KMS-11 (cell line): ENCODE data around the gene ZNRF4.
"Not testable (repeated sequence)": the region's sequence is repeated elsewhere in the genome, so short reads cannot be mapped to it uniquely, and the experiment has no call there.

Source experiments
- H2AFZ ChIP-seq: fragments of 200-600 bp; sonication (generic); 2 replicates; pipeline ENCODE4 v1.6.1; 2016; ENCODE audit warnings: antibody characterized with exemption, mixed run types, low read depth
- H3K27ac ChIP-seq: fragments of 200-600 bp; sonication (generic); 2 replicates; pipeline ENCODE4 v1.6.1; 2016; ENCODE audit warnings: mild to moderate bottlenecking, mixed run types
- H3K27me3 ChIP-seq: fragments of 200-600 bp; sonication (generic); 2 replicates; pipeline ENCODE4 v1.6.1; 2017; ENCODE audit warnings: mild to moderate bottlenecking, low read depth, mixed run types, moderate library complexity; ENCODE audit not compliant: insufficient read depth
- H3K36me3 ChIP-seq: fragments of 200-600 bp; sonication (generic); 2 replicates; pipeline ENCODE4 v1.6.1; 2017; ENCODE audit warnings: mild to moderate bottlenecking, mixed run types; ENCODE audit not compliant: insufficient read depth
- H3K4me1 ChIP-seq: fragments of 200-600 bp; sonication (generic); 2 replicates; pipeline ENCODE4 v1.6.1; 2016; ENCODE audit warnings: mild to moderate bottlenecking, low read depth, mixed run types; ENCODE audit not compliant: poor library complexity, severe bottlenecking
- H3K4me2 ChIP-seq: fragments of 200-600 bp; sonication (generic); 2 replicates; pipeline ENCODE4 v1.7.0; 2016; ENCODE audit warnings: mild to moderate bottlenecking, mixed run types
- H3K4me3 ChIP-seq: fragments of 200-600 bp; sonication (generic); IDR thresholded peaks from 2 replicates; pipeline ENCODE4 v1.6.1; 2017; ENCODE audit warnings: low read depth, low read length, mixed read lengths; ENCODE audit not compliant: insufficient read depth
- H3K79me2 ChIP-seq: fragments of 200-600 bp; sonication (generic); 2 replicates; pipeline ENCODE4 v1.6.1; 2016; ENCODE audit warnings: low read depth, mixed run types; ENCODE audit not compliant: insufficient read depth
- H3K9ac ChIP-seq: fragments of 200-600 bp; sonication (generic); 2 replicates; pipeline ENCODE4 v1.6.1; 2016; ENCODE audit warnings: mild to moderate bottlenecking, mixed run types
- H4K20me1 ChIP-seq: fragments of 200-600 bp; sonication (generic); 2 replicates; pipeline ENCODE4 v1.6.1; 2016; ENCODE audit warnings: mild to moderate bottlenecking, mixed run types; ENCODE audit not compliant: insufficient read depth
- TF ChIP-seq, protein P1 (sequence below): fragments of 200-600 bp; sonication (generic); conservative IDR thresholded peaks from 2 replicates; pipeline ENCODE4 v1.6.1; 2017; ENCODE audit warnings: low read depth, mild to moderate bottlenecking, antibody characterized with exemption, low read length, moderate library complexity, mixed read lengths

The ZNRF4 gene, protein sequence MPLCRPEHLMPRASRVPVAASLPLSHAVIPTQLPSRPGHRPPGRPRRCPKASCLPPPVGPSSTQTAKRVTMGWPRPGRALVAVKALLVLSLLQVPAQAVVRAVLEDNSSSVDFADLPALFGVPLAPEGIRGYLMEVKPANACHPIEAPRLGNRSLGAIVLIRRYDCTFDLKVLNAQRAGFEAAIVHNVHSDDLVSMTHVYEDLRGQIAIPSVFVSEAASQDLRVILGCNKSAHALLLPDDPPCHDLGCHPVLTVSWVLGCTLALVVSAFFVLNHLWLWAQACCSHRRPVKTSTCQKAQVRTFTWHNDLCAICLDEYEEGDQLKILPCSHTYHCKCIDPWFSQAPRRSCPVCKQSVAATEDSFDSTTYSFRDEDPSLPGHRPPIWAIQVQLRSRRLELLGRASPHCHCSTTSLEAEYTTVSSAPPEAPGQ

DNA sequence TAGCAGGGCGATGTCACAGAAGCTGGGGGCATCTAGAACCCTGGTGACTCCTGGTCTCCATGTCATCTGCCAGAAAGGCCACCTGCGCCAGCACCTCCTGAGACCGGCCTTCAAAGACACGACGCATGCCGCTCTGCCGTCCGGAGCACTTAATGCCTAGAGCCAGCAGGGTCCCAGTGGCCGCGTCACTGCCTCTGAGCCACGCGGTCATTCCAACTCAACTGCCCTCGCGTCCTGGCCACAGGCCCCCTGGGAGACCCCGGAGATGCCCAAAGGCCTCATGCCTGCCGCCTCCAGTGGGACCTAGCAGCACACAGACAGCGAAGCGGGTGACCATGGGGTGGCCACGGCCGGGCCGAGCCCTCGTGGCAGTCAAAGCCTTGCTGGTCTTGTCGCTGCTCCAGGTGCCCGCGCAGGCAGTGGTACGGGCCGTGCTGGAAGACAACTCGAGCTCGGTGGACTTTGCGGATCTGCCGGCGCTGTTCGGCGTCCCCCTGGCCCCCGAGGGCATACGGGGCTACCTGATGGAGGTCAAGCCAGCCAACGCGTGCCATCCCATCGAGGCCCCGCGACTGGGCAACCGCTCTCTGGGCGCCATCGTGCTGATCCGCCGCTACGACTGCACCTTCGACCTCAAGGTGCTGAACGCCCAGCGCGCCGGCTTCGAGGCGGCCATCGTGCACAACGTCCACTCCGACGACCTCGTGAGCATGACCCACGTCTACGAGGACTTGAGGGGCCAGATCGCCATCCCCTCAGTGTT lies at the start of gene ZNRF4:
Gene ZNRF4 (plus strand): TSS at position 51 of the 763 bp plus-strand sequence. CDS start 75 bp downstream, at position 126.
- Histone ChIP-seq H3K27ac (no peak within 1 kb of the TSS), H2AFZ (no peak within 1 kb of the TSS), H3K4me2 (no peak within 1 kb of the TSS), H3K4me1 (no peaks in the 10 kb centered on the region), H3K79me2 (no peaks in the 10 kb centered on the region), H3K27me3 (peaks cover 26% of the 10 kb centered on the region), H3K36me3 (no peaks in the 10 kb centered on the region), H4K20me1 (no peaks in the 10 kb centered on the region), H3K4me3 (no peak within 1 kb of the TSS), H3K9ac (no peak within 1 kb of the TSS)
- TF ChIP-seq, protein P1, sequence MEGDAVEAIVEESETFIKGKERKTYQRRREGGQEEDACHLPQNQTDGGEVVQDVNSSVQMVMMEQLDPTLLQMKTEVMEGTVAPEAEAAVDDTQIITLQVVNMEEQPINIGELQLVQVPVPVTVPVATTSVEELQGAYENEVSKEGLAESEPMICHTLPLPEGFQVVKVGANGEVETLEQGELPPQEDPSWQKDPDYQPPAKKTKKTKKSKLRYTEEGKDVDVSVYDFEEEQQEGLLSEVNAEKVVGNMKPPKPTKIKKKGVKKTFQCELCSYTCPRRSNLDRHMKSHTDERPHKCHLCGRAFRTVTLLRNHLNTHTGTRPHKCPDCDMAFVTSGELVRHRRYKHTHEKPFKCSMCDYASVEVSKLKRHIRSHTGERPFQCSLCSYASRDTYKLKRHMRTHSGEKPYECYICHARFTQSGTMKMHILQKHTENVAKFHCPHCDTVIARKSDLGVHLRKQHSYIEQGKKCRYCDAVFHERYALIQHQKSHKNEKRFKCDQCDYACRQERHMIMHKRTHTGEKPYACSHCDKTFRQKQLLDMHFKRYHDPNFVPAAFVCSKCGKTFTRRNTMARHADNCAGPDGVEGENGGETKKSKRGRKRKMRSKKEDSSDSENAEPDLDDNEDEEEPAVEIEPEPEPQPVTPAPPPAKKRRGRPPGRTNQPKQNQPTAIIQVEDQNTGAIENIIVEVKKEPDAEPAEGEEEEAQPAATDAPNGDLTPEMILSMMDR: no peak

DNA sequence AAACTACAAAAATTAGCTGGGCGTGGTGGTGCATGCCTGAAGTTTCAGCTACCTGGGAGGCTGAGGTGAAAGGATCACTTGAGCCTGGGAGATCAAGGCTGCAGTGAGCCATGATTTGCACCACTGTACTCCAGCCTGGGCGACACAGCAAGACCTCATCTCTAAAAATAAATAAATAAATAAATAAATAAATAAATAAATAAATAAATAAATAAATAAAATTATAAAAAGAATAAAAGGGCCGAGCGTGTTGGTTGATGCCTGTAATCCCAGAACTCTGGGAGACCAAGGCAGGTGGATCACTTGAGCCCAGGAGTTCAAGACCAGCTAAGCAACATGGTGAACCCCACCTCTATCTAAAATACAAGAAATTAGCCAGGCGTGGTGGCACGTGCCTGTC lies 49.0 kb upstream of the ZNRF4 start:
- H3K9ac ChIP-seq, H3K4me3 ChIP-seq, H4K20me1 ChIP-seq, H3K36me3 ChIP-seq, H3K27ac ChIP-seq, H3K4me2 ChIP-seq, H3K4me1 ChIP-seq, H3K79me2 ChIP-seq, H2AFZ ChIP-seq: not testable (repeated sequence)
- peaks cover 41% of the 10 kb centered on the region for H3K27me3 ChIP-seq

DNA sequence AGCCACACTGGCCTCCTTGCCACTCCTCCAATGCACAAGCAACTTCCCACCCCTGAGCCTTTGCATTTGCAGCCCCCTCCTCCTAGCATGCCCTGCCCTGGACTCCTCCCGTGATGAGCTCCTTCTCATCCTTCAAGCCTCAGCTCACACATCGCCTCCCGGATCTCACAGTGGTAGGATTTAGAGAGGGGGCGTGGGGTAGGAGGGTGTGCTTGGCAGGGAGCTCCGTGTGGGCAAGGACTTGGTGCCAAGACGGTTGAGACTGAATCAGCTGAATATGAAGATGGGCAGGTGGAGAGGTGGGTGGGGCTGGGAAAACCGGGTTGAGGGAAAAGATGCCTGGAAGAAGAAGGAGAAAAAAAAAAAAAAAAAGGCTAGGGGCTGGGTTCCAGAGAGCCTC lies 48.4 kb upstream of the ZNRF4 start:
- Histone ChIP-seq H3K9ac (no peak overlapping the region), H2AFZ (no peak overlapping the region), H4K20me1 (no peaks in the 10 kb centered on the region), H3K4me2 (no peak overlapping the region), H3K4me3 (no peak overlapping the region), H3K4me1 (no peaks in the 10 kb centered on the region), H3K79me2 (no peaks in the 10 kb centered on the region), H3K27ac (no peak overlapping the region), H3K27me3 (peaks cover 46% of the 10 kb centered on the region), H3K36me3 (no peaks in the 10 kb centered on the region)
- TF ChIP-seq, protein P1: no peak

DNA sequence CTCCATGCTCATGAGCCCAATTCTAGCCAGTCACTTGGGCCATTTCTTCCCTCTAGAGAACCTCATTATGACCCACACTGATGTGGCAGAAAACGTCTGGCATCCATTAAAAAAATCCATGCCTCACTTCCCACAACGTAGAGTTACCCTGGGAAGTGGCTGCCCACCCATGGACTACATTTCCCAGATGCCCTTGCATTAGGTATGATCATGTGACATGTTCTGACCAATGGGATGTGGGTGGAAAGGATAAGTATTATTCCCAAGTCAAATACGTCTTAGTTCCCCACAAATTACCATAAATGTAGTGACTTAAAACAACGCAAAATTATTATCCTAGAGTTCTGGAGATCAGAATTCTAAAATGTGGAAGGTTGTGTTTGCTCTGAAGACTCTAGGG lies 47.9 kb upstream of the ZNRF4 start:
- no peaks in the 10 kb centered on the region for H4K20me1 ChIP-seq

More for the DNA sequence above, 47.9 kb upstream of the ZNRF4 start:
- H2AFZ ChIP-seq: no peak overlapping the region
- no peak overlapping the region for H3K4me2 ChIP-seq
- H3K27me3 ChIP-seq: peaks cover 51% of the 10 kb centered on the region
- TF ChIP-seq, protein P1: no peak
- no peak overlapping the region for H3K9ac ChIP-seq
- H3K4me1 ChIP-seq: no peaks in the 10 kb centered on the region
- H3K79me2 ChIP-seq: no peaks in the 10 kb centered on the region
- H3K27ac ChIP-seq: no peak overlapping the region
- H3K4me3 ChIP-seq: no peak overlapping the region
- H3K36me3 ChIP-seq: no peaks in the 10 kb centered on the region
